Dedifferentiated amniotic fluid mesenchymal stem cell (primary cell): ENCODE measurements around the gene ANKS1B.

ENCODE experiments used
- DNase-seq: peaks from one replicate; pipeline ENCODE4 v3.0.0-alpha.2; 2016; ENCODE audit errors: extremely low spot score

Gene ANKS1B

GRCh38 chr12:98819821-98820404 lies 1164.8 kb downstream of the ANKS1B start:
- no peak for DNase-seq

GRCh38 chr12:98819071-98819470 lies 1165.7 kb downstream of the ANKS1B start:
- no peak for DNase-seq

GRCh38 chr12:98818239-98818638 lies 1166.5 kb downstream of the ANKS1B start:
- DNase-seq = no peak

GRCh38 chr12:98817742-98818141 lies 1167.0 kb downstream of the ANKS1B start:
- DNase-seq = no peak

GRCh38 chr12:98816720-98817119 lies 1168.0 kb downstream of the ANKS1B start:
- no peak for DNase-seq

GRCh38 chr12:98814254-98814653 lies 1170.5 kb downstream of the ANKS1B start:
- DNase-seq = no peak

- DNase-seq = no peak
Observed at GRCh38 chr12:98812225-98812624, 1172.5 kb downstream of the ANKS1B start.

- DNase-seq = no peak
Observed at GRCh38 chr12:98808243-98808875, 1176.4 kb downstream of the ANKS1B start.

GRCh38 chr12:98807187-98807586 lies 1177.5 kb downstream of the ANKS1B start:
- no peak for DNase-seq

GRCh38 chr12:98803468-98804209 lies 1181.1 kb downstream of the ANKS1B start:
- no peak for DNase-seq

GRCh38 chr12:98799822-98800221 lies 1184.9 kb downstream of the ANKS1B start:
- DNase-seq = no peak

GRCh38 chr12:98799146-98799810 lies 1185.5 kb downstream of the ANKS1B start:
- no peak for DNase-seq

- DNase-seq = no peak
Observed at GRCh38 chr12:98797200-98797599, 1187.5 kb downstream of the ANKS1B start.

GRCh38 chr12:98796745-98797144 lies 1188.0 kb downstream of the ANKS1B start:
- DNase-seq = no peak

- DNase-seq = no peak
Observed at GRCh38 chr12:98793121-98793520, 1191.6 kb downstream of the ANKS1B start.

GRCh38 chr12:98791406-98791805 lies 1193.3 kb downstream of the ANKS1B start:
- DNase-seq = no peak

- no peak for DNase-seq
Observed at GRCh38 chr12:98788396-98788795, 1196.3 kb downstream of the ANKS1B start.

GRCh38 chr12:98786653-98787052 lies 1198.1 kb downstream of the ANKS1B start:
- DNase-seq = no peak

- DNase-seq = no peak
Observed at GRCh38 chr12:98783420-98783819, 1201.3 kb downstream of the ANKS1B start.

- DNase-seq = no peak
Observed at GRCh38 chr12:98780261-98780660, 1204.5 kb downstream of the ANKS1B start.

- no peak for DNase-seq
Observed at GRCh38 chr12:98772818-98773217, 1211.9 kb downstream of the ANKS1B start.
